Peyer's patch (tissue), 4 donors: ENCODE results near the gene POLR3A.

Source experiments
- POLR2A ChIP-seq, 2 donors: fragments of 450-650 bp; IDR thresholded peaks; one replicate each; pipeline ENCODE4 v1.5.1; 2017; ENCODE audit warnings: antibody characterized with exemption in 2 of 2, mild to moderate bottlenecking in 2 of 2, moderate library complexity in 2 of 2
- TF ChIP-seq, protein P1 (sequence below), 6 experiments: fragments of 450-650 bp in 4 of 6; fragments of 200-600 bp in 2 of 6; sonication (generic) in 1 of 6; IDR thresholded peaks; one replicate each; pipeline ENCODE4 v1.5.1; 2017 to 2019; ENCODE audit warnings: antibody characterized with exemption in 6 of 6, mild to moderate bottlenecking in 3 of 6, moderate library complexity in 1 of 6

- TF ChIP-seq, protein P1, sequence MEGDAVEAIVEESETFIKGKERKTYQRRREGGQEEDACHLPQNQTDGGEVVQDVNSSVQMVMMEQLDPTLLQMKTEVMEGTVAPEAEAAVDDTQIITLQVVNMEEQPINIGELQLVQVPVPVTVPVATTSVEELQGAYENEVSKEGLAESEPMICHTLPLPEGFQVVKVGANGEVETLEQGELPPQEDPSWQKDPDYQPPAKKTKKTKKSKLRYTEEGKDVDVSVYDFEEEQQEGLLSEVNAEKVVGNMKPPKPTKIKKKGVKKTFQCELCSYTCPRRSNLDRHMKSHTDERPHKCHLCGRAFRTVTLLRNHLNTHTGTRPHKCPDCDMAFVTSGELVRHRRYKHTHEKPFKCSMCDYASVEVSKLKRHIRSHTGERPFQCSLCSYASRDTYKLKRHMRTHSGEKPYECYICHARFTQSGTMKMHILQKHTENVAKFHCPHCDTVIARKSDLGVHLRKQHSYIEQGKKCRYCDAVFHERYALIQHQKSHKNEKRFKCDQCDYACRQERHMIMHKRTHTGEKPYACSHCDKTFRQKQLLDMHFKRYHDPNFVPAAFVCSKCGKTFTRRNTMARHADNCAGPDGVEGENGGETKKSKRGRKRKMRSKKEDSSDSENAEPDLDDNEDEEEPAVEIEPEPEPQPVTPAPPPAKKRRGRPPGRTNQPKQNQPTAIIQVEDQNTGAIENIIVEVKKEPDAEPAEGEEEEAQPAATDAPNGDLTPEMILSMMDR (IDR thresholded peaks at IDR 0.05), result no peak
- no peak for TF ChIP-seq POLR2A (IDR thresholded peaks at IDR 0.05)
These were observed 58.2 kb downstream of the POLR3A start for GRCh38 chr10:77970869-77971803.
